Muscle of arm (tissue), 12 donors: ENCODE data around the gene A2M. TPM values are rescaled to one million over a fixed set of nuclear protein-coding genes. Genes with fewer than 3 reads are reported as not detected.

Experiments used
- DNase-seq: peaks from one replicate; pipeline ENCODE4 v3.0.0-alpha.2; 2013
- polyA plus RNA-seq, 12 donors: library from polyadenylated mRNA; unstranded; fragments of 120-200 nt; gene quantifications; one replicate each; pipeline ENCODE4 v1.2.1, GENCODE V29; 2013; ENCODE audit not compliant: insufficient read length in 12 of 12

The A2M gene
- polyA plus RNA-seq, 12 donors: 163 to 342 (median 296) TPM; not detected in 1

- DNase-seq: no peak
These were observed 12.5 kb downstream of the A2M start for GRCh38 chr12:9103050-9103849.

DNA sequence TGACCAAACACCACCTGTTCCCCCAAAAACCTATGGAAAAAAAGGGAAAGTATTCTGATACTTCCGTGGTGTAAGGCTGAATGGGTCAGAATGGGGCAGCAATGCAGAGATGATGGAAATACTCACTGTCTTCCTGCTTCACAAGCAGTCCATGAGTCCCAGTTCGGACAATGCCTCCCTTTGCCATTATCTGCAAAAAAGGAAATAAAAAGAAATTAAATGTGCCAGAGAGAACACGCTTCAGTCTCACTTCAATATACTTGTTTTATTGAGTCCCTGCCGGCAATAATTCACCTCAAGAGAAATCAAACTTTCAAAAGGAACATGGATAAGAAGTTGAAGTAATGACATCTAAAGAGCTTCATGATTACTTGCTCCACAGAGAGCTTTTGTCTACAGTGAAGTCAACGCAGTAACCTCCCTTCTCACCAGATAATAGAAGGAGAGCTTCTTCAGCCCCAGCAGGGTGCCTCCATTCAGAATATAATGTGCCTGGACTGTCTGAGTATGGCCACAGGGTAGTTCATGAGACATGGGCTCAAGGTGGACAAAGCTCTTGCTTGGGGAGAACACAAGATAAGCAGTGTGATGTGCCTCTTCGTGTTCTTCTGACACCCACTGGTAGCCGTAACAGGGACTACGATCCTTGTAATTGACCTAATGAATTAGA lies 14.6 kb downstream of the A2M start:
- no peak for DNase-seq

- DNase-seq: no peak
These were observed 16.0 kb downstream of the A2M start for GRCh38 chr12:9099552-9100190.

DNA sequence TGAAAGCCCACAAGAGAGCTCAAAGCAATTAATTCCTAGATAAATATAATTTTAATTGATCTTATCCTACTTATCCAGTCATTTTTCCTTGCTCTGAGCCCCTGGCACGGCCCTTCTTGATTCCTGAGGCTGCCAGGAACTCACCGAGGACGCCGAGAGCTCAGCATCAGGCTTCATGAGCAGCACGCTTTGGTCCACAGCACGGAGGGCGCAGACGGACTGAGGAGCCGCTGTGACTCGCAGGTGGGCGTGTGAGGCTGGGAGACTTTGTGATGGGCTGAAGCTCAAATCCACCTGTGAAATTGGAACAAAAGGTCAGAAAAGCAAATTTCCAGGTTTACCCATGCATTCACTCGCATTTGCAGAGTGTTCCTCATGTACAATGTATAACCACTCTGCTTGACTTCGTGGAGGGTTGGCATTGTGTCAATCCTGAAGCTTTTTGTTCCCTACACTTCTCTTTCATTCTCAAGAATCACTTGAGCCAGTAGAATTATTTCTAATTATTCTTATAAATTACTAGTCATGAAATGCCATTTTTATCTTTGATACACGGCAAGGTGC lies 17.2 kb downstream of the A2M start:
- DNase-seq: no peak

DNA sequence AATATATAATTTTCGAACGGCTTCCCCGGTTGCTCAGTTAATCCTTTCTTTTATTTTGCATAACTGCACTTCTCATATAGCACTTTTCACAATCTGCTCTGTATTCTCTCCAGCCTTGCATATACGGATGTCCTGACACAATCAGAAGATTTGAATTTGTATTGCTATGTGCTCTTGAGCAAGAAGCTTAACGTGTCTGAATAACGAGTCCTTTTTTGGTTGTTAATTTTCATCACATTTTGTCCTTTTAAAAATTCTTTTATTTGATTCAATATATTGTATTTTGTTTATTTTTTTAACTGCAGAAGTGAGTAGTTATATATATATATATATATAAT lies 17.6 kb downstream of the A2M start:
- no peak for DNase-seq

DNA sequence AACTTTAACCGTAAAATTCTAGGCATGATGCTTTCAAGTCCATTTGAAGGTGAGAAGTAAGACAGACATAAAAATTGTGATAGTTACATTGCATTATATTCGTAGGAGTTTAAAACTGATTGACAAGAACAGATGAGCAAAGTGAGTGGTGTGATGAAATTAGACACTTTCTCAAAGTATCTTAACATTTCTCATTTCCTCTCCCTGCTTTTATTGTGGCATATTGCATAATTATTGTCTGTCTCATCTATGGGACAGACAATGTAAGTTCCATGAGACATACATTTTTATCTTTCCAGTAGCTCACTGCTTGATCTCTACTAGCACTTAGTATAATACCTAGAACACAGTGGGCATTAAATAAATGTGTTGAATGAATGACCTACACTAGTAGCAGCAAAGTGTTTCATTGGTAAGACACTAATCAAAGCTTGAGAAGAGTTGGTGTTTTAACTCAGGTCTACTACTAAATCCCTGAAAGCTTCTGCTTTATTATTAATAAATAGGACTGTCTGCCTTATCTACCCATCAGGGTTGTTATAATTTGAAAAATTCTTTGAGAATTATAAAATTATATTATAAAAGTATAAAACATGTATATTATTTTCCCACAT lies 19.0 kb downstream of the A2M start:
- no peak for DNase-seq

DNA sequence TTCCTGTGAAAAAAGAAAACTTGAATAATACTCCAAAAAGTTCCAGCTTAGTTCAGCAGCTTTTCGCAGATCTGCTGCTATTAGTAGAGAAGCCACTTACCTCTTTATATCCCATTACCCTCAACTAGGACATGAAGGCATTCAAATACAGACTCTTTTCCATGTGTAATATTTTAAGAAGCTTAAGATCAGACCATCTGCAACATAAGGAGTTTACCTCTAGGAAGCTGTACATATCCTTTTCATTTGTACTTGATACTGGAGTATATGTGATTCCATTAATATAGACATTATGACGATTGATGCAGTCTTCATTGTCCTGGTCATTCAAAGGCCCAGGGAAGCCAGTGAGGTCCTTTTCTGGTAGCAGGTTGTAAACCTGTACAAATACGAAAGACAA lies 20.4 kb downstream of the A2M start:
- DNase-seq: no peak

DNA sequence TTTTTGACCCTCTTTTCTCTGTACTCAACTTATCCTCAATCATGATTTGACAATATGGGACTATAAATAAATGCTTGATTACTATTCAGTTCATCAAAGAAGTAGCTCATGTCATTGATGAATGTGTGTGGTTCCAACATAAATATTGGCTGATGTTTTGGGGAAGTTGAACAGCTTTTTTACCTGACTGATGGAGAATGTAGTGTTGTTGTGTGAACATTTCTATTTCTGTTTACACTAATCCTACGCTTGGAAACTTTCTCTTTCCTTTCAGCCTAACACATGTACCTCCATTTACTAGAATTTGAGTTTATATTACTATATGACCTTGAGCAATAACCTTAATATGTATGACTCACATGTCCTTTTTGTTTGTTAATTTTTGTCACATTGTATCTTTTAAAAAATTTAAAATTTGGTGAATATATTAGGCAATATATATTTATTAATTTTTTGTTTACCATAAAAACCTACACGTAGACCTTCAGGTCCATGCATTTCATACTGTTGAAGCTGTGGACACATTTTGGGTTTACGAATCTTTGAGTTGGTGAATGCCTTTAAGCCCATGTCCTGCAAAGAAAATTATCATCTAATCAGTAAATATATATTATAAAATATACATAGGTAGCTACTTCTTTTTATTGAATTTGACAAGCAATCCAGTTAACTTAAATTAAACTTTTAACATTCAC lies 21.1 kb downstream of the A2M start:
- no peak for DNase-seq

DNA sequence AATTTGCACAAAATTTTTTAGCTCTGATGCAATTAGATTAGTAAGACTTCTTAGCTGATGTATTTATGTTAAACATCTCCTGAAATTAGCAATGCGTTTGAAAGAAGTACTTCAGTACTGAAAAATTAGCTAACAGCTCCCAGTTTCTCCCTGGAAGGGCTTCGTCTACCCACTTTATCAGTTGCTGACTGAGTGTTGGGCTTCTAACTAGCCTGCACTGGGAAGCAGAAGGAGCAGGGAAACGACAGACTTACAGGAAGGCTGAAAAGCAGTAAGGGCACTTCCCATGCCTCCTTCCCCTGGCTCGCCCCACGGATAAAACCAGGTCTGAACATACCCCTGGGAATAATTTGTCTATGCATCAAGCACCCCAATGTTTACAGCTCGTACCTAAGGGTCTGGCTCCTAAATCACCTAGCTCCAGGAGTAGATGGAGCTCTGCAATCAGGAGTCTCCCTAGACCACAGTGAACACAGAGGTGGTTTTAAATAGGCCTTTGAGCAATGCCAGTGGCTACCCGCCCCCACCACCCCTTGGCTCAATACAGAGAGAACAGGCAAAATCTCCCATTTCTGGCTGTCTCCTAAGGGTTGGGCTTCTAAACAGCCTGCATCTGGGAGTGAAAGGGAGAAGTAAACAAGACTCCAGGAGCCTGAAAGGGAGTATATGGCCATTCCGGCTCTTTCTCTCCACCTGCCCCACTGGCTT lies 23.7 kb downstream of the A2M start:
- DNase-seq: no peak

DNA sequence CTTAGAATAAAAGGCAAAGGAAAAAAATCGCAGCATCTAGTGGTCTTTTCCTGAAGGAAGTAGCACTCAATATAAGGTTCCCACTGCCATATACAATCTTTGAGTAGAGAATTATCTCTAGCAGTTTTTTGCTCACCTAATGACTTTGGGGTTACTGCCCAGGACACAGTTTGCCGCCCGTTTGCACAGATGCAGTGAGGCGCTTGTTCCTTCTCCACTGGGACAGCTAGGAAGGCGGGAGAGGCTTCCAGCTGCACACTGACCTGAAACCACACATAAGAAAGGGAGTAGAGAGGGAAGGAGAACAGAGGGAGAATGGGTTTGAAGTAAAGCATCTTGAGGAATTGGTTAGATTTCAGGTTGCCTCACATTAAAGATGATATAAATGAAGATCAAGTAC lies 25.5 kb downstream of the A2M start:
- no peak for DNase-seq

- DNase-seq: no peak
These were observed 28.5 kb downstream of the A2M start for GRCh38 chr12:9087087-9087835.

GRCh38 chr12:9086087-9086486 lies 29.6 kb downstream of the A2M start:
- no peak for DNase-seq

- no peak for DNase-seq
These were observed 31.3 kb downstream of the A2M start for GRCh38 chr12:9084417-9084816.

GRCh38 chr12:9083793-9084192 lies 31.9 kb downstream of the A2M start:
- no peak for DNase-seq

DNA sequence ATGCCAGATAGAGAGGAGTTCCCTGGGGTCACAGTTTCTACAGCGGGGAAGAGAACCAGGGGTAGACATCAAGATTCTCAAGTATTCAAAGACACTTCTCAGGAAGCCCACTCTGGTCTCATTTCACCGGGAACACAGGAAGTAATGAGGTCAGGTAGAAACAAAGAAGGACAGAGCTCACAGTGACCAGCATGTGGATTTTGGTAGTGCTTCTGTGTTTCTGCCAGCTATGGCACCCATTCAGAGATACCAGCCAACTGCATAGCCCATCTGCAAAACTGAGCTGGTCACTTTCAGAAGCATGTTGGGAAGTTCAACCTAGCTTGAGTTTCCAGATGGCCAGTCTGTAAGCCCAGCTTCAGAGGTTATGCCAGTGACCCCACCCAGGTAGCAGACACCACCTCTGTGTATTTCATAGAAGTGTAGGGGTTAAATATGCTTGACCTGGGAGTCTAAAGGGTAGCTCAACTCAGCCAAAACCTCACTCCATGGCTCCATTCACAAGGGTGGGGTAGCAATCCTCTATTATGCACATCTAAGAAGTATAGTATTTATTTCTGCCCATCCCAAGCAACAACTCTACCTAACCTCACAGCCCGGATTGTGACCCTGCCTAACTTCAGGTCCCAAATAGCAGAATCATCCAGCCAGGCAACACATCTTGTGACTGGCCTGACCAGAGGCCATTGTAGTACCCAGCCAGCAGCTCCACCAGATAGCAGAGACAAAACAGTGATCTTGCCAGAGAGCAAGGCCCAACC lies 33.9 kb downstream of the A2M start:
- no peak for DNase-seq

GRCh38 chr12:9079883-9080675 lies 35.6 kb downstream of the A2M start:
- no peak for DNase-seq

DNA sequence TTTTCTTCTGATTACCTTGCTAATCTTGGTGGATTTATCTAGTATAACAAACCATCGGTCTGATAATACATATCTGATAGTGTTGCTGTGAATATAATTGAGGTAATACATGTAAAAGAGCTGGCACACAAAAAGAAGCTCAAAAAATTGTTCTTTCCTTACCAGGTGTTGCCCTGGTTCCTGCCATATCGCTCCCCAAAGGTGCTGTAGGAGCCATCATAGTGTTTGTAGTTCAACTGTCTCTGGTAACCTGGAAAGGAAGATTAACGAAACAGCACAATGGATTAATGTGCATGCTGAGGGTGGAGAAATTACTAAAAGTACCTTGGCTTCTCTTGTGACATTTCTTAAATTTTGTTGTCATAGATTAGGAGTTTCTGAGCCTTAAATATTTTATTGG lies 36.6 kb downstream of the A2M start:
- no peak for DNase-seq

DNA sequence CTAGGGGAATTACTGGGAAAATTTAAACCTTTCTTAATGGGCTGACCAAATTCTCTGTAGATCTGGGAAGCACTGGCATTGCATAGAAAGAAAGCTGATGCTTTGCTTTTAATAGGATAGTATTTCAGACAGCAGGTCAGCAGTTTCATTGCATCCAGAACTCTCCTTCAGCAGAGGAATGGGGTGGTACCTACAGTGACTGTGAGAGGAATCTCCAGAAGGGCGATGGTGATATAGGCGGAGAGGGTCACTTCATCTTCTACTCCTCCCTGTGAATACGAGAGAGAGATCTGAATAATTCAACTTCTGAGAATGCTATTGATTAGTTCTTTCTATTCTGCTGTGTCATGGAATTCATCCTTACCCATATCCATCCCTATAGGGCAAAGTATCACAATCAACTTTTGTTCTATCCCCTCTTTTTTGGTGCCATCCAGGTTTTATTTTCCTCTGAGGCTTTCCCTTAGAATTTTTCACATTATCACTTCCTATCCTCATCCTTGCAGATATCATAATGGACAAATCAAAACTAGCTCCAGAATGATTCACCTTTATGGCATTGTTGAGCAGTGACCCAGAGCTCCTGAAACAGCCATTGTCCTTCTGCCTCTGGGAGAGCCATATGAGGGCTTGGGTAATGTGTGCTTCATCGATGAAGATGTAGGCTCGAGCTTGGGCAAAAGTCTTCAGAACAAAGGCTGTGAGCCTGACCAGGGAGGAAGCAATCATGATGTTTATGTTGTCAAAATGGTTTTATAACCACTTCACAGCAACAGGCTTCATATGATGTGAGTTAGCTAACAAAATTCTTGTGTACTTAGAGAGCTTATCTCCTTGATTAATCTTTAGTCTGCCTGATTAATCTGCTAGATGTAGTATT lies 38.3 kb downstream of the A2M start:
- no peak for DNase-seq
